Upper lobe of left lung (tissue), 4 donors: ENCODE data around the gene UNKL.

Experiments
- EP300 ChIP-seq, 4 donors: sonication (generic); formaldehyde crosslinking; IDR thresholded peaks; one replicate each; pipeline ENCODE4 v1.5.1; 2017; ENCODE audit warnings: antibody characterized with exemption in 4 of 4, control low read depth in 2 of 4
- POLR2A ChIP-seq, 4 donors: fragments of 450-650 bp; IDR thresholded peaks; one replicate each; pipeline ENCODE4 v1.5.1; 2016 to 2017; ENCODE audit warnings: antibody characterized with exemption in 4 of 4, mild to moderate bottlenecking in 2 of 4
- POLR2AphosphoS5 ChIP-seq, 2 donors: sonication (generic); formaldehyde crosslinking; IDR thresholded peaks; one replicate each; pipeline ENCODE4 v1.5.1; 2017; ENCODE audit warnings: antibody characterized with exemption in 2 of 2
- TF ChIP-seq, protein P1 (sequence below), 6 experiments: fragments of 450-650 bp in 4 of 6; fragments of 200-600 bp in 2 of 6; sonication (generic) in 2 of 6; IDR thresholded peaks; one replicate each; pipeline ENCODE4 v1.5.1; 2016 to 2019; ENCODE audit warnings: antibody characterized with exemption in 6 of 6

DNA sequence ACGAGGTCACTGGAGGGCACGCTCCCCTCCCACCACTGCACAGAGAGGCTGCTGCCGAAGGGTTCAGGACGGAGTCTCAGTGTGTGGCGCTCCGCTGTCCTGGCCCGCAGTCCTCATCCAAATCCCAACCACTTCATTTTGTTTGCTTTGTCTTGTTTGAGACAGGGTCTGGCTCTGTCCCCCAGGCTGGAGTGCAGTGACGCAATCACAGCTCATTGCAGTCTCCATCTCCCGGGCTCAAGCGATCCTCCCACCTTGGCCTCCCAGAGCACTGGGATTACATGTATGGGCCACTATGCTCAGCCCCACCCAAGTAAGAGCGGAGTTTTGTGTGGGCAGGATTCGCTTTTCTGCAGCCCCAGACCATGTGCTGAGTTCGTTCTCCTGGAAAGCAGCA is 12.7 kb downstream of the UNKL start:
- TF ChIP-seq POLR2A (IDR thresholded peaks at IDR 0.05) (no peak), POLR2AphosphoS5 (IDR thresholded peaks at IDR 0.05) (no peak), EP300 (IDR thresholded peaks at IDR 0.05) (no peak)
- TF ChIP-seq, protein P1, sequence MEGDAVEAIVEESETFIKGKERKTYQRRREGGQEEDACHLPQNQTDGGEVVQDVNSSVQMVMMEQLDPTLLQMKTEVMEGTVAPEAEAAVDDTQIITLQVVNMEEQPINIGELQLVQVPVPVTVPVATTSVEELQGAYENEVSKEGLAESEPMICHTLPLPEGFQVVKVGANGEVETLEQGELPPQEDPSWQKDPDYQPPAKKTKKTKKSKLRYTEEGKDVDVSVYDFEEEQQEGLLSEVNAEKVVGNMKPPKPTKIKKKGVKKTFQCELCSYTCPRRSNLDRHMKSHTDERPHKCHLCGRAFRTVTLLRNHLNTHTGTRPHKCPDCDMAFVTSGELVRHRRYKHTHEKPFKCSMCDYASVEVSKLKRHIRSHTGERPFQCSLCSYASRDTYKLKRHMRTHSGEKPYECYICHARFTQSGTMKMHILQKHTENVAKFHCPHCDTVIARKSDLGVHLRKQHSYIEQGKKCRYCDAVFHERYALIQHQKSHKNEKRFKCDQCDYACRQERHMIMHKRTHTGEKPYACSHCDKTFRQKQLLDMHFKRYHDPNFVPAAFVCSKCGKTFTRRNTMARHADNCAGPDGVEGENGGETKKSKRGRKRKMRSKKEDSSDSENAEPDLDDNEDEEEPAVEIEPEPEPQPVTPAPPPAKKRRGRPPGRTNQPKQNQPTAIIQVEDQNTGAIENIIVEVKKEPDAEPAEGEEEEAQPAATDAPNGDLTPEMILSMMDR (IDR thresholded peaks at IDR 0.05): no peak
